Measurements from ENCODE around the gene VENTX. TPM values are rescaled to one million over a fixed set of nuclear protein-coding genes. Genes with fewer than 3 reads are reported as not detected.

VENTX gene
- total and polyA plus RNA-seq, 10 of the 15 experiments (the other 5 are each of a cell fraction or from before 2014, with no cell fraction given), result 0.05 TPM; not detected in 9

DNA sequence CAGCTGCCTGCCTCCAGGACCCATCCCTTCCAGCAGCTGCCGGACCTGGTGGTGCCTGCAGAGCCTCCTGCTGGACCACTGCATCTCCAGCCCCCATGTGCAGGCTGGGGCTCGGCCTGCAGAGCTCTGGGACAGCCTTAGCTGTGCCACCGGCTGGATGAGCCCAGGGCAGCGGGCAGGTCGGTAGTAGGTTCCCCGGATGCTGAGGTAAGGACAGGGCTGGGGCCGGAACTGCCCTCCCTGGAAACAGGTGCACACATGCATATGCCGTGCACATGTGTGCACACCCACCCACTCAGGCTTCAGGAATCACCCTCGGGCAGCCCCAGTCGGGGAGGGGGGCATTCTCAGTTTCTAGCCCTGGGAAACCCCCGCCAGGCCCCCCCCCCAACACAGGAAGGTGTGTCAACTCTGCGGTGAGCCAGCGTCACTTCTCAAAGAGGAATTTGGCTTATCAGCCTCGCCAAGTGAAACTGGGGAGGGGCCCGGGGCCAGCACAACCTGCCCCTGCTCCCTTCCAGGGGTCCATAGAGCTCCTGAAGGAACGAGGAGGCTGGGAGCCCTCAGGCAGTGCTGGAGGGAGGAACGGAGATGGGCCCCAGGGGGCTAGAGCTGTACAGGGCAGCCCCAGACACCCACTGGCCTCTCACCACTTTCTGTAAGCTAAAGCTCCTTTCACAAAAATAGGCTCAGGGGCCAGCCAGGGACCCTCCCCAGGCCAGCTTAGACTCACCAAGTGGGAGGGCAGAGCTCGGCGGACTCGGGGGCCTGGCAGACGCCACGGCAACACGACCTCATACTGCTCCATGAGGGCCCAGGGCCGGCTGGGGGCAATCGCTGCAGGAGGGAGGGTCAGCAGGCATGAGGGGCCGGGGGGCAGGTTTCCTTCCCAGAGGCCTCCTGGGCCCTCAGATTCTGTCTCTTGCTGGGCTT lies 37.4 kb downstream of the VENTX start:
- peaks cover 5 to 28% of the 10 kb centered on the region in 2 experiments for H3K36me3 ChIP-seq (ENCODE audit: control insufficient read depth in 2 of 2, insufficient read depth in 2 of 2, low read length in 1 of 2)
- H2AFZ ChIP-seq (ENCODE audit: control insufficient read depth, low read depth, low read length), result no peak overlapping the region; the same call in none of the 2 replicates
- under 1% methylated on average over 24 of the region's 26 CpGs for WGBS (ENCODE audit: insufficient coverage, insufficient replicate concordance, low lambda C conversion rate, missing lambda C conversion rate)
- ChIA-PET CTCF (interaction anchor here (1.0 to 3.2 kb wide), 7 partner anchors 11 to 129 kb away, joined by 4 to 15 read pairs (median 5); no protein-coding TSS in a partner anchor), RAD21 (ENCODE audit: unreplicated experiment) (interaction anchor here (1.2 to 2.4 kb wide), 5 partner anchors 14 to 131 kb away, joined by 3 to 9 read pairs (median 4); no protein-coding TSS in a partner anchor), POLR2A (interaction anchor here (0.5 to 1.5 kb wide), 5 partner anchors 9 to 116 kb away, joined by 3 to 7 read pairs (median 5); no protein-coding TSS in a partner anchor), SMC1A (ENCODE audit: uncharacterized antibody, unreplicated experiment) (interaction anchor here (1.0 to 1.5 kb wide), 3 partner anchors 12 to 127 kb away, joined by 4 to 5 read pairs (median 4); no protein-coding TSS in a partner anchor)
- in situ Hi-C loops (cut with MboI), result no loop called here
- peak; percentile 72 for DNase-seq (ENCODE audit: low read depth, low spot score)
- H3K4me3 ChIP-seq, result peak overlapping the region; percentile 94
- no TSS peak for BruUV-seq (replicated peaks)
- FAIRE-seq, result peak; percentile 90
- peaks cover 23% of the 10 kb centered on the region for H3K79me2 ChIP-seq (ENCODE audit: control insufficient read depth, insufficient read depth, low read length)
- peak; percentile 69 for ATAC-seq
- H3K4me1 ChIP-seq (ENCODE audit: control insufficient read depth, insufficient read depth, low read length), result peaks cover 33% of the 10 kb centered on the region
- no peaks in the 10 kb centered on the region for H3K27me3 ChIP-seq (replicated peaks in 1 of 2; ENCODE audit: control insufficient read depth in 2 of 2, insufficient read depth in 2 of 2, low read length in 1 of 2)
- peak overlapping the region; percentile 92 for H3K9ac ChIP-seq (ENCODE audit: control insufficient read depth, insufficient read depth, low read length)
- H3K4me2 ChIP-seq (ENCODE audit: control insufficient read depth, insufficient read depth), result peak overlapping the region; percentile 90
- H3K9me3 ChIP-seq (replicated peaks; ENCODE audit: control insufficient read depth, insufficient read depth, low read length), result no peaks in the 10 kb centered on the region
- intact Hi-C loops (cut with micrococcal nuclease; ENCODE audit: unreplicated experiment), result loop anchor here (2.0 kb wide), 1 partner anchor 34 kb away; the partner anchor contains the start of genes TUBGCP2 and ZNF511
- peak overlapping the region; percentile 96 for H3K27ac ChIP-seq (ENCODE audit: control insufficient read depth, insufficient read depth)
- H4K20me1 ChIP-seq (ENCODE audit: control insufficient read depth, insufficient read depth), result no peaks in the 10 kb centered on the region; the same call in 1 of the 2 replicates
- TF ChIP-seq, protein P1, sequence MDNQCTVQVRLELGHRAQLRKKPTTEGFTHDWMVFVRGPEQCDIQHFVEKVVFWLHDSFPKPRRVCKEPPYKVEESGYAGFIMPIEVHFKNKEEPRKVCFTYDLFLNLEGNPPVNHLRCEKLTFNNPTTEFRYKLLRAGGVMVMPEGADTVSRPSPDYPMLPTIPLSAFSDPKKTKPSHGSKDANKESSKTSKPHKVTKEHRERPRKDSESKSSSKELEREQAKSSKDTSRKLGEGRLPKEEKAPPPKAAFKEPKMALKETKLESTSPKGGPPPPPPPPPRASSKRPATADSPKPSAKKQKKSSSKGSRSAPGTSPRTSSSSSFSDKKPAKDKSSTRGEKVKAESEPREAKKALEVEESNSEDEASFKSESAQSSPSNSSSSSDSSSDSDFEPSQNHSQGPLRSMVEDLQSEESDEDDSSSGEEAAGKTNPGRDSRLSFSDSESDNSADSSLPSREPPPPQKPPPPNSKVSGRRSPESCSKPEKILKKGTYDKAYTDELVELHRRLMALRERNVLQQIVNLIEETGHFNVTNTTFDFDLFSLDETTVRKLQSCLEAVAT (IDR thresholded peaks at IDR 0.05), result 0 out of 2 replicates have a peak, but pooled peaks have one; percentile 26
- no peak for TF ChIP-seq SPI1 (IDR thresholded peaks at IDR 0.05; ENCODE audit: borderline replicate concordance, insufficient read depth, low read depth, low read length)
- peak; percentile 97 for TF ChIP-seq TBL1XR1 (IDR thresholded peaks at IDR 0.05; ENCODE audit: low read depth, low read length)
- peak; percentile 84 for TF ChIP-seq PAX5 (IDR thresholded peaks at IDR 0.05; ENCODE audit: borderline replicate concordance, low read depth, low read length)
- TF ChIP-seq, protein P2, sequence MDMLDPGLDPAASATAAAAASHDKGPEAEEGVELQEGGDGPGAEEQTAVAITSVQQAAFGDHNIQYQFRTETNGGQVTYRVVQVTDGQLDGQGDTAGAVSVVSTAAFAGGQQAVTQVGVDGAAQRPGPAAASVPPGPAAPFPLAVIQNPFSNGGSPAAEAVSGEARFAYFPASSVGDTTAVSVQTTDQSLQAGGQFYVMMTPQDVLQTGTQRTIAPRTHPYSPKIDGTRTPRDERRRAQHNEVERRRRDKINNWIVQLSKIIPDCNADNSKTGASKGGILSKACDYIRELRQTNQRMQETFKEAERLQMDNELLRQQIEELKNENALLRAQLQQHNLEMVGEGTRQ (IDR thresholded peaks at IDR 0.05; ENCODE audit: borderline replicate concordance, low read depth, low read length), result no peak
- TF ChIP-seq SMAD1 (IDR thresholded peaks at IDR 0.05; ENCODE audit: low read depth, partially characterized antibody), result no peak
- no peak for TF ChIP-seq CBX5 (IDR thresholded peaks at IDR 0.05; ENCODE audit: low read depth)
- TF ChIP-seq, protein P3, sequence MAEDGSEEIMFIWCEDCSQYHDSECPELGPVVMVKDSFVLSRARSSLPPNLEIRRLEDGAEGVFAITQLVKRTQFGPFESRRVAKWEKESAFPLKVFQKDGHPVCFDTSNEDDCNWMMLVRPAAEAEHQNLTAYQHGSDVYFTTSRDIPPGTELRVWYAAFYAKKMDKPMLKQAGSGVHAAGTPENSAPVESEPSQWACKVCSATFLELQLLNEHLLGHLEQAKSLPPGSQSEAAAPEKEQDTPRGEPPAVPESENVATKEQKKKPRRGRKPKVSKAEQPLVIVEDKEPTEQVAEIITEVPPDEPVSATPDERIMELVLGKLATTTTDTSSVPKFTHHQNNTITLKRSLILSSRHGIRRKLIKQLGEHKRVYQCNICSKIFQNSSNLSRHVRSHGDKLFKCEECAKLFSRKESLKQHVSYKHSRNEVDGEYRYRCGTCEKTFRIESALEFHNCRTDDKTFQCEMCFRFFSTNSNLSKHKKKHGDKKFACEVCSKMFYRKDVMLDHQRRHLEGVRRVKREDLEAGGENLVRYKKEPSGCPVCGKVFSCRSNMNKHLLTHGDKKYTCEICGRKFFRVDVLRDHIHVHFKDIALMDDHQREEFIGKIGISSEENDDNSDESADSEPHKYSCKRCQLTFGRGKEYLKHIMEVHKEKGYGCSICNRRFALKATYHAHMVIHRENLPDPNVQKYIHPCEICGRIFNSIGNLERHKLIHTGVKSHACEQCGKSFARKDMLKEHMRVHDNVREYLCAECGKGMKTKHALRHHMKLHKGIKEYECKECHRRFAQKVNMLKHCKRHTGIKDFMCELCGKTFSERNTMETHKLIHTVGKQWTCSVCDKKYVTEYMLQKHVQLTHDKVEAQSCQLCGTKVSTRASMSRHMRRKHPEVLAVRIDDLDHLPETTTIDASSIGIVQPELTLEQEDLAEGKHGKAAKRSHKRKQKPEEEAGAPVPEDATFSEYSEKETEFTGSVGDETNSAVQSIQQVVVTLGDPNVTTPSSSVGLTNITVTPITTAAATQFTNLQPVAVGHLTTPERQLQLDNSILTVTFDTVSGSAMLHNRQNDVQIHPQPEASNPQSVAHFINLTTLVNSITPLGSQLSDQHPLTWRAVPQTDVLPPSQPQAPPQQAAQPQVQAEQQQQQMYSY (CRISPR knock-in tag; IDR thresholded peaks at IDR 0.05), result no peak
- TF ChIP-seq RFX5 (IDR thresholded peaks at IDR 0.05; ENCODE audit: low read depth, low read length), result no peak
- peak; percentile 65; the same call in 1 of the 2 replicates for TF ChIP-seq TCF7 (IDR thresholded peaks at IDR 0.05; ENCODE audit: borderline replicate concordance)
- no peak for TF ChIP-seq NFYA (IDR thresholded peaks at IDR 0.05; ENCODE audit: borderline replicate concordance, low read depth, low read length)
- TF ChIP-seq ZNF274 (IDR thresholded peaks at IDR 0.05; ENCODE audit: insufficient read depth, insufficient read length), result no peak
- no peak for TF ChIP-seq NFXL1 (IDR thresholded peaks at IDR 0.05; ENCODE audit: borderline replicate concordance)
- peak; percentile 79 for TF ChIP-seq MTA2 (IDR thresholded peaks at IDR 0.05; ENCODE audit: low read depth)
- TF ChIP-seq MEF2A (IDR thresholded peaks at IDR 0.05; ENCODE audit: insufficient read depth, low read depth, low read length), result peak; percentile 51; the same call in 1 of the 2 replicates
- TF ChIP-seq SUZ12 (IDR thresholded peaks at IDR 0.05; ENCODE audit: unreplicated experiment), result no peak
